Measurements from ENCODE around the gene PLPPR4. TPM values are rescaled to one million over a fixed set of nuclear protein-coding genes. Genes with fewer than 3 reads are reported as not detected.

PLPPR4 gene
- total RNA-seq, 4 donors from 2014 or later: 0.66 to 3.9 (median 2.8) TPM

DNA sequence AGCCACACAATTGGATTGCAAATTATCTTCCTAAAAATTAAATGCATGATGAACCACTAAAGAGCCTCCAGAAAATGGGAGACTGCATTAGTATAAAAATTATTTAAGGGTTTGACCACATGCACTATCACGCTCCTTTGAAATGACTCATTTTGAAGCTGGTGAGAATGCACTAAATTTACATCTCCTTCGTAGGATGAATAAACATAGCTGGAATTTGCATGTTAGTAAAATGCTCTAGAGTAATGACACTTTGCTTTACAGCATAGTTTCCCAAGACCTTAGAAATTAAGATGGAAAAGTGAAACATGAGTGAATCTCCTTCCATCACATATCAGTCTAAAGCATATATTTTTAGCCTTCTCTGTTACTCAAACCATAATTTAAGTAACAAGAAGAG is 2.4 kb downstream of the PLPPR4 start:
- H3K36me3 ChIP-seq: no peaks in the 10 kb centered on the region
- peaks cover 0 to 6% of the 10 kb centered on the region in 2 donors for H3K27me3 ChIP-seq
- WGBS, 2 donors: 68 to 78% methylated on average over 2 of the region's 2 CpGs
- no peak overlapping the region for H3K27ac ChIP-seq
- peaks cover 0 to 13% (median 0%) of the 10 kb centered on the region in 4 donors for H3K4me1 ChIP-seq
- H3K9me3 ChIP-seq: no peaks in the 10 kb centered on the region
- no peak overlapping the region for H3K4me3 ChIP-seq
- TF ChIP-seq, protein P1, sequence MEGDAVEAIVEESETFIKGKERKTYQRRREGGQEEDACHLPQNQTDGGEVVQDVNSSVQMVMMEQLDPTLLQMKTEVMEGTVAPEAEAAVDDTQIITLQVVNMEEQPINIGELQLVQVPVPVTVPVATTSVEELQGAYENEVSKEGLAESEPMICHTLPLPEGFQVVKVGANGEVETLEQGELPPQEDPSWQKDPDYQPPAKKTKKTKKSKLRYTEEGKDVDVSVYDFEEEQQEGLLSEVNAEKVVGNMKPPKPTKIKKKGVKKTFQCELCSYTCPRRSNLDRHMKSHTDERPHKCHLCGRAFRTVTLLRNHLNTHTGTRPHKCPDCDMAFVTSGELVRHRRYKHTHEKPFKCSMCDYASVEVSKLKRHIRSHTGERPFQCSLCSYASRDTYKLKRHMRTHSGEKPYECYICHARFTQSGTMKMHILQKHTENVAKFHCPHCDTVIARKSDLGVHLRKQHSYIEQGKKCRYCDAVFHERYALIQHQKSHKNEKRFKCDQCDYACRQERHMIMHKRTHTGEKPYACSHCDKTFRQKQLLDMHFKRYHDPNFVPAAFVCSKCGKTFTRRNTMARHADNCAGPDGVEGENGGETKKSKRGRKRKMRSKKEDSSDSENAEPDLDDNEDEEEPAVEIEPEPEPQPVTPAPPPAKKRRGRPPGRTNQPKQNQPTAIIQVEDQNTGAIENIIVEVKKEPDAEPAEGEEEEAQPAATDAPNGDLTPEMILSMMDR (IDR thresholded peaks at IDR 0.05): no peak
- TF ChIP-seq EP300 (IDR thresholded peaks at IDR 0.05): no peak
- no peak for TF ChIP-seq POLR2A (IDR thresholded peaks at IDR 0.05)
- DNase-seq (ENCODE audit: low spot score in 2 of 2): no peak

DNA sequence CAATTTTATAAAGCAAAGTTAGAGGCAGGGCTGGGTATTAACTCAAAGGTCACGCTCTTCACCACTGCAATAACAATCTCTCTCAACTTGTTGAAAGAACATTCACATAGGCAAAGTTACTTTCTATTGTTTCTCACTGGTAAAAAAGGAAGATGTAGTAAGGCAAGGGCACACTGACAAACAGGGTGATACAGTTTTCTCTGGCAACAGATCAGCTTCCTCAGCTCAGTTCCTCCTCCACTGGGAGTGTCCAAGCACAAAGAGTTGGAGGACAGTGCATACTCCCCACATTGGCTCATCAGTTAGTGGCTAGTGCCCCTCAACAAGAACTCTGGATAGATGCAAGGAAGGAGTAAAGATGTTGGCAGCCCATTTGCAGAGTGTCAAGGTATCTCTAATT is 3.7 kb downstream of the PLPPR4 start:
- Histone ChIP-seq H3K36me3 (no peaks in the 10 kb centered on the region), H3K9me3 (no peaks in the 10 kb centered on the region), H3K4me3 (no peak overlapping the region), H3K27ac (peak overlapping the region in 1 of 4 donors; percentile 18), H3K27me3 (peaks cover 0 to 6% of the 10 kb centered on the region in 2 donors), H3K4me1 (peaks cover 0 to 13% (median 0%) of the 10 kb centered on the region in 4 donors)
- no peak for DNase-seq (ENCODE audit: low spot score in 2 of 2)
- WGBS, 2 donors: 74 to 82% methylated on average over 1 of the region's 1 CpG
- TF ChIP-seq, protein P1 (IDR thresholded peaks at IDR 0.05): no peak
- TF ChIP-seq POLR2A (IDR thresholded peaks at IDR 0.05) (no peak), EP300 (IDR thresholded peaks at IDR 0.05) (no peak)

DNA sequence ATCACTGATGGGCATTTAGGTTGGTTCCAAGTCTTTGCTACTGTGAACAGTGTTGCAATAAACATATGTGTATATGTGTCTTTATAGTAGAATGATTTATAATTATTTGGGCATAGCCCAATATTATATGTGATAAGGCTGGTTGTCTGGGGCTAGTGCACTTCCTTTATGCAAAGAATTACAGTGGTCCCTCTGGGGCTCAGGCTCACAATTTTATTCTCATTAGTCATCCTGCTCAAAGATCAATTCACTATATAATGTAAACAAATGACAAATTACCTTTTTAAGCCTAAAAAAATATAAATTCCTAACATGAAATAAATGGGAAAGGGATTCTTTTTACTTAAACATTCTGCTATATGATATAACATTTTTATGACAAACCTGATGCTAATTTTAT is 5.0 kb downstream of the PLPPR4 start:
- peaks cover 0 to 7% (median 0%) of the 10 kb centered on the region in 4 donors for H3K4me1 ChIP-seq
- H3K9me3 ChIP-seq: no peaks in the 10 kb centered on the region
- no peak overlapping the region for H3K4me3 ChIP-seq
- TF ChIP-seq POLR2A (IDR thresholded peaks at IDR 0.05) (no peak), EP300 (IDR thresholded peaks at IDR 0.05) (no peak)
- TF ChIP-seq, protein P1 (IDR thresholded peaks at IDR 0.05): no peak
- peaks cover 0 to 6% of the 10 kb centered on the region in 2 donors for H3K27me3 ChIP-seq
- no peak overlapping the region for H3K27ac ChIP-seq
- no peaks in the 10 kb centered on the region for H3K36me3 ChIP-seq
- no peak for DNase-seq (ENCODE audit: low spot score in 2 of 2)

DNA sequence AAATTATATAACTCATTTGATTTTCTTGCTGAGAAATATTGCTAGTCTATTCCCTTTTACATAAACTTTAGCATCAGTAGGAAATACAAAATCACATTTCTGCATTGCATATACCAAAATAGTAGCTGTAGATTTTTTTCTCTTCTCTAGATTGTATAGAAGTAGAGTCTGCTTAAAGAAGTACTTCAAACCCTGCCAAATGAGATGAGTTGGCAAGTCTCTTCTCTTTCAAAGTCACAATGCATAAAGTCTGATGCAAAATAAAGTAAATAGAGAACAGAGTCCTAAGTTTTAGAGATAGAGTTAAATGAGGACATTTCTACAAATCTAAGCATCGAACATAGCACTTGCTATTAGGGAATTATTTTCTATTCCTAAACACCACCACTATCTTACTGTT is 6.4 kb downstream of the PLPPR4 start:
- Histone ChIP-seq H3K27me3 (no peaks in the 10 kb centered on the region), H3K36me3 (no peaks in the 10 kb centered on the region), H3K4me3 (no peak overlapping the region), H3K27ac (no peak overlapping the region), H3K9me3 (no peaks in the 10 kb centered on the region), H3K4me1 (no peaks in the 10 kb centered on the region)
- TF ChIP-seq, protein P1 (IDR thresholded peaks at IDR 0.05): no peak
- TF ChIP-seq POLR2A (IDR thresholded peaks at IDR 0.05) (no peak), EP300 (IDR thresholded peaks at IDR 0.05) (no peak)
- DNase-seq (ENCODE audit: low spot score in 2 of 2): no peak
- 72 to 80% methylated on average over 1 of the region's 1 CpG for WGBS, 2 donors

DNA sequence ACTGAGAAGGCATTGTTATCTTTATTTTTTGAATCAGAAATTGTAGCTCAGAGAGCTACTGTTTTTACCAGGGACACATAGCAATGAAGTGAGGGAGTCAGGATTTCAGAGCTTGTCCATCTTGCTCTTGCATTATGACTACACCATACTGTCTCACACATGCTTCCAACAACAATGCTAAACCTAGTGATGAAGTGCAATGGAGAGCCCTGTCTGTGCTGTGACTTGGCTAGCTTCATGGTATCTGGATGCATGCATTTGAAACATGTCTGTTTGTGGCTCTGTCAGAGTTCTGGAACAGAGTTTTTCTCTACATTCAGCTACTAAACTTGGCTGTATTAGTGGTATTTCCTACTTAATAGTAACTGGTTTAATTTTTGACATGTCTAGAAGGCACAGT is 7.0 kb downstream of the PLPPR4 start:
- Histone ChIP-seq H3K4me3 (no peak overlapping the region), H3K36me3 (no peaks in the 10 kb centered on the region), H3K4me1 (no peaks in the 10 kb centered on the region), H3K27me3 (no peaks in the 10 kb centered on the region), H3K27ac (no peak overlapping the region), H3K9me3 (no peaks in the 10 kb centered on the region)
- DNase-seq (ENCODE audit: low spot score in 2 of 2): no peak
- TF ChIP-seq POLR2A (IDR thresholded peaks at IDR 0.05) (no peak), EP300 (IDR thresholded peaks at IDR 0.05) (no peak)
- TF ChIP-seq, protein P1 (IDR thresholded peaks at IDR 0.05): no peak
